Ammon's horn (tissue), 1 donor: ENCODE measurements around the gene SPIN1.

Experiments used
- DNase-seq: peaks from one replicate; pipeline ENCODE4 v3.0.0-alpha.2; 2016; ENCODE audit warnings: low spot score

The SPIN1 gene

DNA sequence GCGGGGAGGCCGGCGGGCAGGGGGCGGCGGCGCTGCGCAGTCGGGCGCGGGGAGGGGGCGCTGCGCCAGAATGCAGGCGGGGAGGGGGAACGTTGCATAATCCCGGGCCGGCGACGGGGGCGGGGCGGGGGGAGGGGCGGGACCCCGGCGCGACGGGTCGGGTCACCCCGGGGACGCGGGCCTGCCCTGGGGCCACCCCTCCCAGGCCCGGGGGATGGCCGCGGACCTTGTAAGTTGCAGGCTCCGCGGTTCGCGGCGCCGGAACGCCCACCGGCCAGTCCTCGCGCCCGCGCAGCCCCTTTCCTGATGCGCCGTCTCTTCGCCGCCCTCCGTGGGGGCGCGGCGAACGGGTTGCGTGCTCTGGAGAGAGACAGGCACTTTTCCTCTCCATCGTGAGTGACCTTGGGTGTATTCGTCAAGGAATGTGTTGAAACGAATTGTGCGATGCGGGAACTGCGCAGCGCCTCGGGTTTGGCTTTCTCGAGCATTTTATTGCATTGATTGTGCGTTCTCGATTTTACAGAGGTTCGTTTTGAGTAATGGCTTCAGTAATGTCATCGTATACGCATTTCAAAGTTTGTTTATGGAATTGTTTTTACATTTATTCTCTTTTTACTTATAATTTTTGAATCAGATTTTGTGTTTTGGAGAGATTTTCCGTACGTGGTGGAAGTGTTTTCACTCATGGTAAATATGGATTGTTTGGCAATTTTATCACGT is 802 bp downstream of the SPIN1 start:
- peak; percentile 49 for DNase-seq

DNA sequence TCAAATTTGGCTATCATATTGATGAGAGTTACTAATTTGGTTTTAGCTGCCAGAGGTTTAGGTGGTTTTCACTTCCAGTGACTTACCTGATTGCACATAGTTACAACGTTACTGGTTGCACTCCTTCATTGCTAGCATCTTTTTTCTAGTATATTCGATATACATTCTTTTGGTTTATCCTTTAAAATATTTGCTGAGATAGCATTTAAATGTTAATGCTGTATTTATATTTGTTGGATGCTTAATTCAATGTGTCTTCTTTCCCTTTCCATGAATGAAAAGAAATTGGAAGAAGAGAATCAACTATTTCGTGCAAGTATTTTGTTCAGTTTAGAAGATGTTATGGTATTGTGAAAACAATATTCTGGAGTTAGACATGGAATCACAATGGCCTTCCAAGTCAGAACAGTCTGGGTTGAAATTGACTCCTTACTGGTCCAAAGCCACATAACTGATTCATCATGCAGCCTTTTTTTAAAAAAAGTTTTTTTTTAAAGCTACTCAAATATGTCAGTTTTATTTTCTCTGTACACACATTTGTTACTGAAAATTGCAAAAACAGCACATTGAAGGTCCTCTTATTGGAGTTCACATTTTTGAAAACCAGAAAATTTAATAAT is 2.2 kb downstream of the SPIN1 start:
- no peak for DNase-seq

- DNase-seq: no peak
These were observed 3.0 kb downstream of the SPIN1 start for GRCh38 chr9:88391236-88391635.

DNA sequence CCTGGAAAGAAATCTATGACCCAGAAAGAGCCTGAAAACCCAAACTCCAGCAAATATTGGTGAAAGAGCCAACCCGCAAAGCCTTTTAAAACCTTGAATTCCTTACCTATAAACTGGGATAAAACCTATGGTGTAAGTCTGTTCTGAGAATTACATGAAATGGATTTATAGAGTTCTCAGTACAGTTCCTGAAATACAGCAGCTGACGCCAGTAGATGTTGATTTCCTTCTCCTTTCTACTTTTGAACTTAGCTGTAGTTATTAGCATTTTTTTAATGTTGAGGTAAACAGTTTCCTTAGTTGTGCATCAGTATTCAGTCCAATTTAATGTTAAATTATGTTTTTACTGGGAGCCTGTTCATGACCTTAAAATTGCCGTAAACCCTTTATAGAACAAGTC is 3.7 kb downstream of the SPIN1 start:
- DNase-seq: no peak

- DNase-seq: no peak
These were observed 4.3 kb downstream of the SPIN1 start for GRCh38 chr9:88392549-88392948.

DNA sequence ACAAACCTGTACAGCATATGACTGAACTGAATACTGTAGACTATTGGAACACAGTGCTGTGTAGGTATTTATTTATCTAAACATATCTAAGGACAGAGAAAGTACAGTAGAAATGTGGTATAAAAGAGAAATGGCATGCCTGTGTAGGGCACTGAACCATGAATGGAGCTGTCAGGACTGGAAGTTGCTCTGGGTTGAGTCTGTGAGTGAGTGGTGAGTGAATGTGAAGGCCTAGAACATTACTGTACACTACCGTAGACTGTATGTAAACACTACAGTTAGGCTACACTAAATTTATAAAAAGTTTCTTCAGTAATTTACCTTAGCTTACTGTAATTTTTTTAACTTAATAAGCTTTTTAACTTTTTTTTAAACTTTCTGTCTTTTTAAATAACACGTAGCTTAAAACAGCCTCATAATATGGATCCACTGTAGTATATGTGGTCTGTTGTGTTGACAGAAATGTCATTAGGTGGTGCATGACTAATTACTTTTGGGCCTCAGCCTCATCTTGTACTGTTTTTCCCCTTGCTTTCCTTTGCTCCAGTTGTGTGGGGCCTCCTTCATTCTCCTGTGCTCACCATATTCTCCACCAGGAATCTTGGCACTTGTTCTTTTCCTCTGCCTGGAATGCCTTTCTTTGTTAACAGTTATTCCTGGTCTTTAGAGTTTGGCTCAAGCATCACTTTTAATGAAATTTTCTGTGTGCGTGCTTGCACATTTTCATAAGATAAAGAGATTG is 8.8 kb downstream of the SPIN1 start:
- no peak for DNase-seq

DNA sequence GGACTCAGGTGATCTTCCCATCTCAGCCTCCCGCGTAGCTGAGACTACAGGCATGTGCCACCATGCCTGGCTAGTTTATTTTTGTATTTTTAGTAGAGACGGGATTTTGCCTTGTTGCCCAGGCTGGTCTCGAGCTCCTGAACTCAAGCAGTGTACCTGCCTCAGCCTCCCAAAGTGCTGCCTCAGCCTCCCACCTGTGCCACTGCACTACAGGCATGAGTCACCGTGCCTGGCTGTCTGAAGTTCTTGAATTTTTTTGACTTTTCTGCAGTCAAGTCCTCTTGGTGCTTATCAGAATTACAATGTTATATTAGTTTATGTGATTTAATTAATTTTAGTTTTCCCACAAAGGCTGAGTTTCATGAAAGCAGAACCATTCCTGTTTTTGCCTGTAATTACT is 9.8 kb downstream of the SPIN1 start:
- no peak for DNase-seq

GRCh38 chr9:88399966-88400365 is 11.7 kb downstream of the SPIN1 start:
- no peak for DNase-seq

DNA sequence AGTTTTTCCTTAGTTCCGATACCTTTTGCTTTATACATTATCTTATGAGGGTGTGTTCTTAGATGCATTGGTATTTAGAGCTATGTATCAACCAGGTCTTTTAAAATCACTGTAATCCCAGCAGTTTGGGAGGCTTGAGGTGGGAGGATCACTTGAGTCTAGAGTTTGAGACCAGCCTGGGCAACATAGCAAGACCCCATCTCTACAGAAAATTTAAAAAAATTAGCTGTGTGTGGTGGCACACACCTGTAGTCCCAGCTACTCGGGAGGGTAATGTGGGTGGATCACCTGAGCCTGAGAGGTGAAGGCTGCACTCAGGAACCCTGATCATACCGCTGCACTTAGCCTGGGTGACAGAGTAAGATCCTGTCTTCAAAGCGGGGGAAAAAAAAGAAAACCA is 15.1 kb downstream of the SPIN1 start:
- no peak for DNase-seq

DNA sequence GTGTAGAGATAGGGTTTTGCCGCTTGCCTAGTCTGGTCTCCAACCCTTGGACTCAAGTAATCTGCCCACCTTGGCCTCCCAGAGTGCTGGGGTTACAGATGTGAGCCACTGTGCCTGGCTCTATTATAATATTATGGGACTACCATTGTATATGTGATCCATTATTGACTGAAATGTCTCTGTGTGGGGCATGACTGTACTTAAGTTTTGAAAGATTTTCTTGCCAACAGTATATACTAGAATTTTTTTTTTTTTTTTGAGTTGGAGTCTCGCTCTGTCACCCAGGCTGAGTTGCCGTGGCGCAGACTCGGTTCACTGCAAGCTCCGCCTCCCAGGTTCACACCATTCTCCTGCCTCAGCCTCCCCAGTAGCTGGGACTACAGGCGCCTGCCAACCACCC is 17.8 kb downstream of the SPIN1 start:
- no peak for DNase-seq

GRCh38 chr9:88411471-88411870 is 23.2 kb downstream of the SPIN1 start:
- no peak for DNase-seq

DNA sequence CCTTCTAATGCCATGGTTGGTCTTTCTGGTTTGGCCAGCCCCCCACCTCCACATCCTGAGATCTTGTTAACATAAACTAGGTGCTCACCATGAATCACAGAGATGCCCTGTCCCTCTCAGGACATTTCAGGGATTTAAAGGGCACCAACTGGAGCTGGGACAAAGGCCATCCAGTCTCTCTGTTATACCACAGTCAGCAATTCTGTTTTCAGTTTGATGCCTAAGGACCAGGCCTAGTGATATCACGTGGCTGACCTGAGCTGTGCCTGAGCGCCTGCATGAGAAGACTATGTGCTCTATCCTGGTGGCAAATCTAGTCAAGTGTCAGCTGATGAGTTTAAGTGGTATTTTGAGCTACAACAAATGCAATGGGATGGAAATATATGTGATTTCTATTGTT is 26.1 kb downstream of the SPIN1 start:
- no peak for DNase-seq

GRCh38 chr9:88418025-88418424 is 29.8 kb downstream of the SPIN1 start:
- no peak for DNase-seq

DNA sequence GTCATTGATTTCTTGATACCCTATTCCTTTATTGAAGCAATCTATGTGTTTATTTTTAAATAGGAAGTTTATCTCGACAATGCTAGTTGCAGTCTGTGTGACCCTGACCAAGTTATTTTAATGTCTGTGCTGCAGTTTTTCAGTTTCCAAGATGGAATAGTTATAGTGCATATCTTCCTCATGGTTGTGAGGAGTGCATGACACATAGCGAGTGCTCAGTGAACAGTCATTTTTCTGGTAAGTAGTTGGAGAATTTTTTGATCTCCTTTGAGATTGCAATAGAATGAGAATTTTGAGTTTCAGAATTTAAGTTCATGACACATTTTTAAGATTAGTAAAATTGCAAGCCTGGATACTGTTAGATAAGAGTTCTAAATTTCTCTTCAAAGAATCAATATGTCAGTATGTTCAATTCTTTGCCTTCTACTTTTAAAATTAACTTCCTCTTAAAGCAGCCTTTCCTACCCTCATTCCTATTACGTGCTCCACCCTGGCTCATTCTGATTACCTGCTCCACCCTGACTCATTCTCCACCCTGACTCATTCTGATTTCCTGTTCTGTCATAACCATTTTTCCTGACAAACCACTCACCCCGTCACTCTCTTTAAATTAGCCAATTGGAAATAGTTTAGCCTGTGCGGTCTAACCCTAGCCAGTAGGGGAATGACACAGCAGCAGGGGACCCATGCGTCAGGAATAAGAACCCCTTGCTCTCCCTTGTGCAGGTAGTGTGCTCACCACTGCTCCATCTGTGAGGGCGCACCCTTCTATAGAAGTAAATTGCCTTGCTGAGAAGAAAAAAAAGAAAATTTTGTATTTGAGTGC is 30.7 kb downstream of the SPIN1 start:
- DNase-seq: no peak

GRCh38 chr9:88420227-88420626 is 32.0 kb downstream of the SPIN1 start:
- peak; percentile 7 for DNase-seq

GRCh38 chr9:88421348-88421747 is 33.1 kb downstream of the SPIN1 start:
- DNase-seq: no peak

- no peak for DNase-seq
These were observed 37.3 kb downstream of the SPIN1 start for GRCh38 chr9:88425538-88425950.

- no peak for DNase-seq
These were observed 38.4 kb downstream of the SPIN1 start for GRCh38 chr9:88426651-88427050.

DNA sequence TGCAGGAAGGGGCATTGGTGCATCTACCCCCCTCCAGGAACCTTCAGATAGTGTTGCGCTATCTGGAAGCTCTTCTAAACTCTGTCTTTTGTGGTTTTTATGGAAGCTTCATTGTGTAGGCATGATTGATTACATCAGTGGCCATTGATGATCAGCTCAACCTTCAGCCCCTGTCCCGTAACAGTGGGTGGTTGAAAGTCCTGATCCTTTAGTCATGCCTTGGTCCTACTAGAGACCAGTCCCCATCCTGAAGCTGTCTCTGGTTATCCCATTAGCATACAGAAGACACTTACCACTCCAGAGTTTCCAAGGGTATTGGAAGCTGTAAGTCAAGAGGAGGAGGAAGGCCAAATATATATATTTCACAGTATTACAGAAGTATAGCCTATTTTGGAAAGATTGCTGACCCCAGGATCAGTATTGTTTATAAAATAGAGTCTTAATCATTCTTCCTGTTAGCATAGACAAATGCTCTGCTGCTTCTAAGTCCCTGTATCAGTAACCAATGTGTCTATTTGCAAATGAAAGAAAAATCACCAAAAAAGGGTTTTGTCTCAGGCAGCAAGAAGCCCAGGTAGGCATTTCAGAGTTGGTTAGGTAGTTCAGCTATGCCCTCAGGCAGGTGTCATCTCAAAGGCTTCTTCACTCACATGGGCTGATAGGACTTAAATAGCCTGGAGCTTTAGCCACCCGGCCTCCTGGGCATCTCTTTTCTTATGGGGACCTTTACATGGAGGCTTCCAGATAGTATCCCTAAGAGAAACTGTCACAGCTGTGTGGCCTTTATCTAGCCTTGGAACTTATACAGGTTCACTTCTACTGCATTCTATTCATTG is 41.6 kb downstream of the SPIN1 start:
- no peak for DNase-seq

DNA sequence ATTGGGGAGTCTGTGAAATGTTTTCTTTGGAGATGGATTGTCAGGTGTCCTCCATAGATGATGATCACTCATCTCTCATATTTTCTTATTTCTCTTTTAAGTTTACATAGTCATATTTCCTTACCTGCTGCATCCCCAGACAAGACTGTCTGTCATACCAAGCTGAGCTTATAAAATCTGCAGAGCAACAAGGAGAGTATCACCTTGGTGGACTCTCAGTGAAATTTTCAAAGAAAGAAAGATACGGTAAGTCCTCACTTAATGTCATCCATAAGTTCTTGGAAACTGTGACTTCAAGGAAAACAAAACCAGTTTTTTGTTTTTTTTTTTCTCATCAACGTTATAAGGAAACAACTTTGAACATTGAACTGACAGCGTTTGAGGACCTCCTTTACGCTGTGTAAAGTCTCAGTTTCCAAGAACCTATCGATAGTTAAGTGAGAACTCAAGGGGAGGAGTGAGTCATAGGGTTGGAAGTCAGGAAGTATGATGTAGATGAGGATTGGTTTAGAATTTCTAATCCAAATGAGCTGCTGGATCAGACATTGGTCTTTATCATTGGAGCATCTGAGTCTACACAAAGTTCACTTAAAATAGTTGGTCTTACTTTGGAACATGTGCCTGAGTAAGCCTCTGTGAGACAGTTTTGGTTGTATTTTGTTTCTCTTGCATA is 45.5 kb downstream of the SPIN1 start:
- no peak for DNase-seq

DNA sequence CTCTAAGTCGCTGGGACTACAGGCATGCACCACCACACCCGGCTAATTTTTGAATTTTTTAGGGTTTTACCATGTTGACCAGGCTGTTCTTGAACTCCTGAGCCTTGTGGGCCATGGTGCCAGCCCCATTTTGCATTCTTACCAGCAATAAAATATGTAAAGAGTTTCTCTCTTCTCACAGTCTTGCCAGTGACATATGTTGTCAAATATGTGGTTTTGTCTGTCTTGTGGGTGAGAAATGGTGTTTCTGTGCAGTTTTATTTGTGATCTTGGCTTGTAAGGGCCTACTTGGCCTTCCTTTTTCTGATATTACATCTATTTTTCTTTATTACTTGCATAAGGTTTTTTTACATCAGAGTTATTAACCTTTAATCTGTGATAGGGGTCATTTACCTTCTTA is 47.1 kb downstream of the SPIN1 start:
- no peak for DNase-seq
